ENCODE results near the gene CTU2. TPM values are rescaled to one million over a fixed set of nuclear protein-coding genes. Genes with fewer than 3 reads are reported as not detected.
A peak's percentile ranks its signal among the peaks of the same experiment; 100 is the strongest.

The CTU2 gene
- total and polyA plus RNA-seq, 2 of the 8 experiments (the other 6 are each of a cell fraction or from before 2014, with no cell fraction given), result 32.7 to 42.9 TPM

DNA sequence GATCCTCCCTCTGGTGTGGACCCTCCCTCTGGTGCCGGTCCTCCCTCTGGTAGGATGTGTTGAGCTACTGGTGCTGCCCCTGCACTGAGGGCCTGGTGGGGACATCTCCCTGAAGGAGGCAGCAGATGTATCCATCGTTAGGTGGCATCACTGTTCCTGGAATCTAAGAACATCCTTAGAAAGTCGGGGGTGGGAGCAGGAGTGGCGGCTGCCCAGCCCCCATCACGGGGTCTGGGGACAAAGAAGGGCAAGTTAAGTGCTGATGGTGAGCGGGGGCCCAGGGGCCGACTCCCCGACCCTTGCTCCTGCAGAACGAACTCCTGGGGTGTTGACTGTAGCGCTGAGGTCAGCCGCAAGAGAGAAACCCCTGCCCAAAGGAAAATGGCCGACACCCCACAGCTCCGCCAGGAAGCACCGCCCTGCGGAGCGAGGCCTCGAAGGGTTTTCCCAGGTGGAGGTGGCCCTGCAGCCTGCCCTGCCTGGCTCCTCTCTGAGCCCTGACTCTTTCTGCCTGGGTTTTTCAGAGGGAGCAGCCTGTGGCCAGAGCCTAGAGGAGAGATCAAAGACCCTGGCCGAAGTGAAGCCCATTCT, 5.5 kb downstream of the CTU2 start:
- Histone ChIP-seq H3K36me3 (ENCODE audit: control insufficient read depth in 2 of 4, insufficient read depth in 4 of 4, low read length in 3 of 4) (peaks cover 4 to 30% (median 13%) of the 10 kb centered on the region in 4 experiments; a peak in 5 of 8 replicates), H3K9me3 (ENCODE audit: insufficient read depth in 2 of 2, low read depth in 1 of 2, low read length in 1 of 2) (no peaks in the 10 kb centered on the region), H4K8ac (ENCODE audit: extremely low read depth, insufficient read depth, low read length) (peak overlapping the region; percentile 59; the same call in 1 of the 2 replicates), H3K56ac (replicated peaks; ENCODE audit: insufficient read length, low read depth, low read length) (no peak overlapping the region), H3K4me3 (ENCODE audit: extremely low read depth in 1 of 4, insufficient read depth in 2 of 4, low read depth in 3 of 4, low read length in 4 of 4) (no peak overlapping the region), H4K91ac (replicated peaks; ENCODE audit: insufficient read length, low read length) (no peak overlapping the region), H2BK20ac (ENCODE audit: low read length) (no peak overlapping the region), H2AFZ (ENCODE audit: low read length) (no peak overlapping the region), H3K27ac (ENCODE audit: low read depth, low read length) (no peak overlapping the region), H3K18ac (ENCODE audit: extremely low read depth, low read length) (no peak overlapping the region), H3K23ac (ENCODE audit: insufficient read length) (no peak overlapping the region), H3K79me2 (ENCODE audit: control insufficient read depth in 1 of 2, insufficient read depth in 2 of 2, low read length in 2 of 2) (peaks cover 0 to 18% of the 10 kb centered on the region in 2 experiments; a peak in 1 of 4 replicates), H2BK120ac (replicated peaks; ENCODE audit: low read depth, low read length) (no peak overlapping the region), H3K4me2 (ENCODE audit: insufficient read depth in 1 of 2, low read depth in 2 of 2, low read length in 2 of 2) (no peak overlapping the region), H3K9ac (replicated peaks in 1 of 4; ENCODE audit: extremely low read depth in 1 of 4, low read depth in 3 of 4, low read length in 3 of 4) (no peak overlapping the region), H2BK5ac (ENCODE audit: low read depth, low read length) (no peak overlapping the region), H3K79me1 (ENCODE audit: low read depth, low read length) (peaks cover 11% of the 10 kb centered on the region), H4K5ac (ENCODE audit: insufficient read length, low read depth, low read length) (no peak overlapping the region), H2AK5ac (ENCODE audit: low read depth, low read length) (no peak overlapping the region), H2BK12ac (ENCODE audit: low read depth, low read length) (no peak overlapping the region), H3K4ac (replicated peaks; ENCODE audit: insufficient read length, low read depth, low read length) (no peak overlapping the region), H3K14ac (ENCODE audit: insufficient read length) (no peak overlapping the region), H3K23me2 (ENCODE audit: low read depth, low read length) (peaks cover 3% of the 10 kb centered on the region; the same call in 1 of the 2 replicates), H4K20me1 (replicated peaks in 1 of 2; ENCODE audit: control insufficient read depth in 1 of 2, insufficient read depth in 2 of 2, low read length in 2 of 2) (peaks cover 6 to 12% of the 10 kb centered on the region in 2 experiments), H3K4me1 (replicated peaks in 1 of 4; ENCODE audit: control insufficient read depth in 3 of 4, insufficient read depth in 4 of 4, low read length in 3 of 4) (peaks cover 0 to 3% (median 0%) of the 10 kb centered on the region in 4 experiments; a peak in 3 of 7 replicates), H2BK15ac (ENCODE audit: low read length) (no peak overlapping the region), H3K27me3 (replicated peaks in 1 of 4; ENCODE audit: control insufficient read depth in 3 of 4, extremely low read depth in 1 of 4, insufficient read depth in 3 of 4, low read length in 3 of 4) (no peaks in the 10 kb centered on the region)
- ChIA-PET CTCF (ENCODE audit: partially characterized antibody) (interaction anchor here (1.0 to 6.3 kb wide), 4 partner anchors 14 to 99 kb away, joined by 3 to 33 read pairs (median 4); no protein-coding TSS in a partner anchor), POLR2A (ENCODE audit: partially characterized antibody) (interaction anchor here (0.9 to 2.1 kb wide), 3 partner anchors 9 to 99 kb away, joined by 3 to 6 read pairs (median 4); no protein-coding TSS in a partner anchor)
- FAIRE-seq, result no peak
- DNase-seq (ENCODE audit: low read depth in 1 of 2, low spot score in 2 of 2), result no peak
- peak; percentile 72 for TF ChIP-seq YY1 (IDR thresholded peaks at IDR 0.05; ENCODE audit: low read depth, low read length)
- TF ChIP-seq, protein P1, sequence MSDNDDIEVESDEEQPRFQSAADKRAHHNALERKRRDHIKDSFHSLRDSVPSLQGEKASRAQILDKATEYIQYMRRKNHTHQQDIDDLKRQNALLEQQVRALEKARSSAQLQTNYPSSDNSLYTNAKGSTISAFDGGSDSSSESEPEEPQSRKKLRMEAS (IDR thresholded peaks at IDR 0.05), result no peak
- TF ChIP-seq TAF1 (IDR thresholded peaks at IDR 0.05; ENCODE audit: low read depth, low read length), result 0 out of 2 replicates have a peak, but pooled peaks have one; percentile 22
- no peak for TF ChIP-seq SIRT6 (IDR thresholded peaks at IDR 0.05; ENCODE audit: low read length)
- 88% methylated on average over 17 of the region's 18 CpGs; no CpG with 5 or more reads in 1 of the 2 experiments for WGBS, 2 experiments (ENCODE audit: extremely low coverage in 1 of 2, insufficient coverage in 1 of 2, insufficient read length in 1 of 2, insufficient replicate concordance in 2 of 2, low coverage in 1 of 2, low lambda C conversion rate in 2 of 2, missing lambda C conversion rate in 1 of 2)

Measured in H1 (cell line).